Measurements from ENCODE around the gene CLDN20.

Gene CLDN20

DNA sequence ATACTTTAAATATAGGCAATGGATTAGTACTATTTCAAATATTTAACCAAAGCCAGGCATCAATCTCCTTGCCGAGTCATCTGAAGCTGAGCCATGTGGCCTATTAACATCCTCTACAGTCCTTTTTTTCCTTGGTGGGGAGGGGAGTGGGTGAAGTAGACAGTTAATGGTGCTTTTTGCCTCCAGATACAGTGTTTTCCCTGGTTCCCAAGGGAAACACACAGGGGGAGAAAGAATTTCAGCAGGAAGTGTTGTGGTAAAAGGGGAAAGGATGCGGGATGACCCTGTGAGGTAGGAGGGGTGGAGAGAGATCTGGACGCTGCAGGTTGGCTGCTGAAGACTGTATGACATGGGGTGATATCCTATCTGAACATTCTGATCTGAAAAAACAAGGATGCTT is 9.6 kb downstream of the CLDN20 start:
- no peak overlapping the region for H3K27ac ChIP-seq (replicated peaks)
- TF ChIP-seq, protein P1, sequence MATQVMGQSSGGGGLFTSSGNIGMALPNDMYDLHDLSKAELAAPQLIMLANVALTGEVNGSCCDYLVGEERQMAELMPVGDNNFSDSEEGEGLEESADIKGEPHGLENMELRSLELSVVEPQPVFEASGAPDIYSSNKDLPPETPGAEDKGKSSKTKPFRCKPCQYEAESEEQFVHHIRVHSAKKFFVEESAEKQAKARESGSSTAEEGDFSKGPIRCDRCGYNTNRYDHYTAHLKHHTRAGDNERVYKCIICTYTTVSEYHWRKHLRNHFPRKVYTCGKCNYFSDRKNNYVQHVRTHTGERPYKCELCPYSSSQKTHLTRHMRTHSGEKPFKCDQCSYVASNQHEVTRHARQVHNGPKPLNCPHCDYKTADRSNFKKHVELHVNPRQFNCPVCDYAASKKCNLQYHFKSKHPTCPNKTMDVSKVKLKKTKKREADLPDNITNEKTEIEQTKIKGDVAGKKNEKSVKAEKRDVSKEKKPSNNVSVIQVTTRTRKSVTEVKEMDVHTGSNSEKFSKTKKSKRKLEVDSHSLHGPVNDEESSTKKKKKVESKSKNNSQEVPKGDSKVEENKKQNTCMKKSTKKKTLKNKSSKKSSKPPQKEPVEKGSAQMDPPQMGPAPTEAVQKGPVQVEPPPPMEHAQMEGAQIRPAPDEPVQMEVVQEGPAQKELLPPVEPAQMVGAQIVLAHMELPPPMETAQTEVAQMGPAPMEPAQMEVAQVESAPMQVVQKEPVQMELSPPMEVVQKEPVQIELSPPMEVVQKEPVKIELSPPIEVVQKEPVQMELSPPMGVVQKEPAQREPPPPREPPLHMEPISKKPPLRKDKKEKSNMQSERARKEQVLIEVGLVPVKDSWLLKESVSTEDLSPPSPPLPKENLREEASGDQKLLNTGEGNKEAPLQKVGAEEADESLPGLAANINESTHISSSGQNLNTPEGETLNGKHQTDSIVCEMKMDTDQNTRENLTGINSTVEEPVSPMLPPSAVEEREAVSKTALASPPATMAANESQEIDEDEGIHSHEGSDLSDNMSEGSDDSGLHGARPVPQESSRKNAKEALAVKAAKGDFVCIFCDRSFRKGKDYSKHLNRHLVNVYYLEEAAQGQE (IDR thresholded peaks at IDR 0.05; ENCODE audit: insufficient replicate concordance, low read depth) = no peak
- TF ChIP-seq POLR2AphosphoS5 (IDR thresholded peaks at IDR 0.05; ENCODE audit: low read depth) (no peak), SPI1 (IDR thresholded peaks at IDR 0.05; ENCODE audit: borderline replicate concordance, low read depth) (no peak), GABPA (IDR thresholded peaks at IDR 0.05; ENCODE audit: low read depth) (no peak)
- TF ChIP-seq, protein P2, sequence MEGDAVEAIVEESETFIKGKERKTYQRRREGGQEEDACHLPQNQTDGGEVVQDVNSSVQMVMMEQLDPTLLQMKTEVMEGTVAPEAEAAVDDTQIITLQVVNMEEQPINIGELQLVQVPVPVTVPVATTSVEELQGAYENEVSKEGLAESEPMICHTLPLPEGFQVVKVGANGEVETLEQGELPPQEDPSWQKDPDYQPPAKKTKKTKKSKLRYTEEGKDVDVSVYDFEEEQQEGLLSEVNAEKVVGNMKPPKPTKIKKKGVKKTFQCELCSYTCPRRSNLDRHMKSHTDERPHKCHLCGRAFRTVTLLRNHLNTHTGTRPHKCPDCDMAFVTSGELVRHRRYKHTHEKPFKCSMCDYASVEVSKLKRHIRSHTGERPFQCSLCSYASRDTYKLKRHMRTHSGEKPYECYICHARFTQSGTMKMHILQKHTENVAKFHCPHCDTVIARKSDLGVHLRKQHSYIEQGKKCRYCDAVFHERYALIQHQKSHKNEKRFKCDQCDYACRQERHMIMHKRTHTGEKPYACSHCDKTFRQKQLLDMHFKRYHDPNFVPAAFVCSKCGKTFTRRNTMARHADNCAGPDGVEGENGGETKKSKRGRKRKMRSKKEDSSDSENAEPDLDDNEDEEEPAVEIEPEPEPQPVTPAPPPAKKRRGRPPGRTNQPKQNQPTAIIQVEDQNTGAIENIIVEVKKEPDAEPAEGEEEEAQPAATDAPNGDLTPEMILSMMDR (IDR thresholded peaks at IDR 0.05; ENCODE audit: insufficient read depth, low read length) = no peak
- no peak for DNase-seq (ENCODE audit: low read depth in 1 of 2, low spot score in 1 of 2)
- no peak overlapping the region for H3K4me3 ChIP-seq (replicated peaks; ENCODE audit: insufficient read depth, low read length)
- no peaks in the 10 kb centered on the region for H3K27me3 ChIP-seq (ENCODE audit: insufficient read depth, poor library complexity, severe bottlenecking)

DNA sequence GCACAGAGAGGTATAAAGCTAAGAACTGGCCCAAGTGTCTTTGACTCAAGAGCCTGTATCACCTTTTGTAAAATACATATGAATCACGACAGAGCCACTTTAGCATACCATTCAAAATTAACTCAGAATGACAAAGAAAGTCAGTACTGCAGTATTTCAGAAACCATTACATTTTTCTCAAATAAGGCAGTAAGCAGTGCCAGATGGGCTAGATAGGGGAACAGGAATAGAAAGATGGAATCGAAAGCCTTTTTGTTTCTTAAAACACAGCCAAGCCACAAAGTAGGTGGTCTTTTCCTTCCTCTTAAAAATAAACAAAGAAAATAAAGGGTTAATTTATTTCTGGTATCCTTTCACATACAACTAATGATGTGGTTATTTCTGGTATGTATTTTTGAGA is 10.3 kb downstream of the CLDN20 start:
- no peak for DNase-seq (ENCODE audit: low read depth in 1 of 2, low spot score in 1 of 2)
- TF ChIP-seq POLR2AphosphoS5 (IDR thresholded peaks at IDR 0.05; ENCODE audit: low read depth) (no peak), SPI1 (IDR thresholded peaks at IDR 0.05; ENCODE audit: borderline replicate concordance, low read depth) (no peak), GABPA (IDR thresholded peaks at IDR 0.05; ENCODE audit: low read depth) (no peak)
- TF ChIP-seq, protein P1 (IDR thresholded peaks at IDR 0.05; ENCODE audit: insufficient replicate concordance, low read depth) = no peak
- TF ChIP-seq, protein P2 (IDR thresholded peaks at IDR 0.05; ENCODE audit: insufficient read depth, low read length) = no peak

DNA sequence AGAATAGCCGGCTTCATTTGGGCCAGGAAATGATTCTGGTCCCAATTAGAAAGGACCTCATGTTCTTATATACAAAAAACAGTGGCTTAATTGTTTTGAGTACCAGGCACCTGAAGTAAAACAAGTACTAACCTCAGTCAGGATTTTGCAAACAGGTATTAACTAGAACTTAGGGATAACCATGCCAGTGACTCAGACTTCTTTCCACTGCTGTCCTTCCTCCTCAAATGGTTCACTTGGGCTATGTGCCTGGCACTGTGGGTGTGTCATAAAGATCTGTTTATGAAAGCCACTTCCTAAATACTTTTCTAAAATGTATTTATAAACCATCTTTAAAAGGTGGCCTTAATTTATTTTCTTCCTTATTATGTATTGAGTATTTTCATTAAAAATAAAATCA is 10.7 kb downstream of the CLDN20 start:
- no peaks in the 10 kb centered on the region for H3K27me3 ChIP-seq (ENCODE audit: insufficient read depth, poor library complexity, severe bottlenecking)
- no peak for DNase-seq (ENCODE audit: low read depth in 1 of 2, low spot score in 1 of 2)
- H3K27ac ChIP-seq (replicated peaks) = no peak overlapping the region

More for the DNA sequence above, 10.3 kb downstream of the CLDN20 start:
- Histone ChIP-seq H3K27me3 (ENCODE audit: insufficient read depth, poor library complexity, severe bottlenecking) (no peaks in the 10 kb centered on the region), H3K4me3 (replicated peaks; ENCODE audit: insufficient read depth, low read length) (no peak overlapping the region), H3K27ac (replicated peaks) (no peak overlapping the region)

More for the DNA sequence above, 10.7 kb downstream of the CLDN20 start:
- TF ChIP-seq POLR2AphosphoS5 (IDR thresholded peaks at IDR 0.05; ENCODE audit: low read depth) = no peak
- TF ChIP-seq GABPA (IDR thresholded peaks at IDR 0.05; ENCODE audit: low read depth) = no peak
- no peak for TF ChIP-seq SPI1 (IDR thresholded peaks at IDR 0.05; ENCODE audit: borderline replicate concordance, low read depth)
- TF ChIP-seq, protein P1 (IDR thresholded peaks at IDR 0.05; ENCODE audit: insufficient replicate concordance, low read depth) = no peak
- TF ChIP-seq, protein P2 (IDR thresholded peaks at IDR 0.05; ENCODE audit: insufficient read depth, low read length) = no peak
- no peak overlapping the region for H3K4me3 ChIP-seq (replicated peaks; ENCODE audit: insufficient read depth, low read length)

Measured in HL-60 (cell line).